CD1c-positive myeloid dendritic cell (primary cell): ENCODE measurements around the gene PTRHD1.

Source experiments
- DNase-seq: peaks from one replicate; pipeline ENCODE4 v3.0.0-alpha.2; 2016; ENCODE audit errors: extremely low spot score

The PTRHD1 gene

DNA sequence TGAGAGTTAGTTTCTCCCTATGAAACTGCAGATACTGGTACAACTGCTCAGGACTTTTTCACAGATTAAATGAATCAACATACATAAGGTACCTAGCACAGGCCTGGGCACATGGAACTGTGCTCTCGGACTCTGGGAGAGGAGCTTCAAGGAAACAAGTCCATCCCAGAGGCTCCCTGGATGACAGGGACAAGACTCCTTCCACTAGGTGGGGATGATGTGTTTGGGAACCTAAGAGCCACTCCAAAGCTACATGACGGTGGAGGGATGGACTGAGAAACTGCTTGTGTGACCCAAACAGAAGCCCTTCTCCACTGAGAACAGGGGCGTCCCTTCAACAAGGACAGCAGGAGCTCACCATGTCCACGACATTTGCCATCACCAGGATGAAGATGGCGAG is 37.2 kb upstream of the PTRHD1 start:
- no peak for DNase-seq

DNA sequence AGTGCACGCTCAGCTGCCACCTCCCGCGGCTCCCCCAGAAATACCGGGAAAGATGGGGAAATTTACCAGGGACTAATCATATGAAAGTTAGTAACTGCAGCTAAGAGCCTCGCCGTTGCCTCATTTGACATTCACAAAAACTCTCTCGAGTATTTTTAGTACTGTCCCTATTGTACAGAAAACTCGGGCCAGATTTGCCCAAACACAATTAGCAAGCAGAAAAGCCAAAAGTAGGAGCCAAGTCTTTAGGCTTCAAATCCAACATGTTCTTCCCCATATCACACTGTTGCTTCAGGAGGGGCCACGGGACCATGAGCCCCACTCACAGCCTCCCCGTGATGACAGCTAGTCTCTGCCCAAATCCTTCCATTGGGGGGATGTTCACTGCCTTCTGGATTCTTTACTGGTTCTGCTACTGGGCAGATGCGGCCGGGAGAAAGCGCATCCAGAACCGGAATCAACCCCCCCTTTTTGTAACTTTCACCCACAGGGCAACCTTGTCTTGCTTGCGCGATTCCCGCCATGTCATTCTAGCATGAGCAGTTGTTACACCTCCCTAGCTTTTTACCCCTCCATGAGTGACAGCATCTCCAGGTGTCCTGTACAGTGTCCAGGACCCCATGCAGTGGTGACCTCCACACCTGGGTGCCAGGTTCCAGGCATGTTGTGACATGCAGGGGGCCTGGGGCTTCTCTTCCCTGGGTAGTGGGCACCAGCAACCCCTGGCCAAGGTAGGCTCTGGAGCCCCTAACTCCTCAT is 35.2 kb upstream of the PTRHD1 start:
- DNase-seq = no peak

DNA sequence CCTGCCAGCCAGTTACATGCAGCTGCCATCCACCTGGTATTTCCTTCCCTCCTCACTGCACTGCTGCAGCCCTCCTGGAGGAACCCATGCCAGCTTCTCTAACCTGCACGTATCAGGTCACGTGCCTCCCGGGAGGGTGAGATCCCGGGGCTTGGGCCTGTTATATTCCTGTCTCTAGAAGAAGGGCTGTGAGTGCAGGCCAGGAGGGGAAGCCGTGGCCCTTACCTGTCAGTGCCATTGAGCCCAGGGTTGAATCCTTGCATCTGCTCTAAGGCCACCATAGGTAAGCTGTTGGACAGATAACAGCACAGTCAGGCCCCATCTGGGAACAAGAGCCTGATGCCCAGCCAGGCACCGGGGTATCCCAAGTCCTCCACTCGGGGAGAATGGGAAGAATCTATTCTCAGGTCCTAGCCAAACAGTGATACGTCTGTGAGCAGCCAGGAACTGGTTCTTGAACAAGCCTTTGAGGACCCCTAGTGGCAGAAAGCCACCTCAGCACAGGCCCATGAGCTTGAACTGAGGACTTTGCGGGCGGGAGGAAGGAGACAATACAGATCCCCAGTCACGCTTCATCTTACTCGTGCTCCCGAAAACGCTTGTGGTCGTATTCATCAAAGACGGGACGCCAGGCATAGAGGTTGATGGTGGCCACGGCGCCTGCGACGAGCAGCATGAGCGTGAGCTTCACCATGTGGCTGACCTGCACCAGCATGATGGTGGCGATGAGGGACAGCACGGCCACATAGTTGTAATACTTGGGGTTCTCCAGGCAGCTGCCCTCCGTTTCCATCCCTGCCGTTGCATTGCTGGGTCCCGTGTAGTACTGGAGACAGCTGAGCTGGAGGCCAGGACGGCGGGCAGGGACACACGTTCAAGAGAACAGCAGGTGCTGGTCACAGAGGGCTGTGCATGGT is 34.4 kb upstream of the PTRHD1 start:
- peak; percentile 76 for DNase-seq

DNA sequence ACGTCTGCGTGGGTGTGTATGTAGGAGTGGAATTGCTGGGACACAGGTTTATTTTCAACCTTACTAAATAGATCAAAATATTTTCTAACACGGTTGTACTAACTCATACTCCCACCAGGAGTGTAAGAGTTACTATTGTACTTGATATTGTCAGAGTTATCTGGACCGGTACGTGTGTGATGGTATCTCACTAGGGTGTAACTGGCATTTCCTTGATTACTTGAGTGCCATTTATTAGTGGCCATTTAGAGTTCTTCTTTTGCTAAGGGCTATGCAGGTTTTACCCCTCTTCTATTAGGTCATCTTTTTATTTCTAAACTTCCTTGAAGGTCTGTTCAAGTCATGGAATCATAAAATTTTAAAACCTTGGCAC is 33.6 kb upstream of the PTRHD1 start:
- DNase-seq = no peak

DNA sequence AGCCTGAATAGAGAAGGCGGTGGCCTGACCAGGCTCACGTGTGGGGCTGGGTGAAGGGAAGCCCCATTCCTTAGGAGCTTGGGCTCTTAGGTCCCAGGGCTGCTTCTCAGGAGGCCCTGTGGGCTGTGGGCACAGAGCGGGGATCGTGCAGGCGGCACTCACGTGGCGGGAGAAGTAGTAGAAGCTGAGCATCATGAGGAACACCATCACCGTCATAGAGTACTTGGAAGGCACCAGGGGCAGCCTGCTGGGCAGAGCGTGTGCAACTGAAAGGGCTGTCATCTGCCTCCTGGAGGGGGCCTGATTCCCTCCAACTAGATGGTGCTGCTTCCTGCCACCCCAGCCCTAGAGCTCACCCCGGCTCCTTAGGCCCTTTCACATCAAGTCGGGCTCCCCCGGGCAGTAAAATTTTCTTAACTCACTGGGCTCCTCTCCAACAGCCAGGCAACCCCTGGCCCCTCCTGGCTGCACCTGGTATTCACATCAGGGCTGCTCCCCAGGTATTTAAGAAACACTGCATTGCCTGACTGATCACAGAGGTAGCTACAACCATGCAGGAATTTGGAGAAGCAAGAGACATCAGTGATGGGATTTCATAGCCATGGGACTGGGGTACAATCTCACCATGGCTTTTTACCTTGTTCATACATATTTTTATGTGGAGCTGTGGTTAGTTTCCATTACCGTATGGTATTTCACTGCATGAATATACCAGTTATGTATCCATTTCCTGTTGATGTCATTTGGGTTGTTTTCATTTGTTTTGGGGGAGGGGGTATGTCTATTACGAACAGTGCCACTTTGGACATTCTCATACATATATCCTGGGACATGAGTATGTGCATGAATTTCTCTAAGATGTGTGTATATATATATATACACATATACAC is 32.9 kb upstream of the PTRHD1 start:
- no peak for DNase-seq

DNA sequence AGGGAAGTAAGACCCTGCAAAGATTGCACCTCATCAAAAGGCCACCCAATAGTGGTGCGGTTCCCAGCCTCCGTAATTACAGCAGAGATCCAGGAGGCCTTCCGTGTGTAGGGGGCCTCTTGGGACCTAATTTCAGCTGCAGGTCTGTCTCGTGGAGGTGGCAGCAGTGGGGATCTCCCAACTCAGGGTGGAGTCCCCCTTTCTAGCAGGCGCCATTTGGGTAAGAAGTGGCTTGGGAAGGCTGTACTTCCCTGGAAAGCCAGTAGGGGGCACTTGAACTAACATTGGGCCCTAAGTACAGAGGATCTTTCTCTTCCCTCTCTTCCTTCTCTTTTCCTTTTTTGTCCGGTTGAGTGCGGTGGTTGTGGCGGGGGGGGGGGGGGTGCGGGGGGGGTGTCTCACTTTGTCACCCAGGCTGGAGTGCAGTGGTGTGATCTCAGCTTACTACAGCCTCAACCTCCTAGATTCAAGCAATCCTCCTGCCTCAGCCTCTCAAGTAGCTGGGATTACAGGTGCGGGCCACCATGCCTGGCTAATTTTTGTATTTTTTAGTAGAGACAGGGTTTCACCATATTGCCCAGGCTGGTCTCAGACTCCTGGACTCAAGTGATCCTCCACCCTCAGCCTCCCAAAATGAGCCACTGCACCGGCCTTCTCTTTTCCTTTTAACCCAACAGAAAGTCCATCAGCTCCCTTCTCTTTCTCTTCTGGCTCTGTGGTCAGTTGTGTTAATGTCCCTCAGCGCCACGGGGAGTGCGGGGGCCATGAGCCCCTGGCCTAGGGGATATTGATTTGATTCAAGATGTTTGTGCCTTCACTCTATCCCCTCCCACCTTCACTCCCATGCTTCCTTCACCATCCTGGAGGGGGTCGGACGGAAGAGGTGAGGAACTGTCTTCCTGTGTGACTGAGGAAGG is 32.0 kb upstream of the PTRHD1 start:
- peak; percentile 19 for DNase-seq

DNA sequence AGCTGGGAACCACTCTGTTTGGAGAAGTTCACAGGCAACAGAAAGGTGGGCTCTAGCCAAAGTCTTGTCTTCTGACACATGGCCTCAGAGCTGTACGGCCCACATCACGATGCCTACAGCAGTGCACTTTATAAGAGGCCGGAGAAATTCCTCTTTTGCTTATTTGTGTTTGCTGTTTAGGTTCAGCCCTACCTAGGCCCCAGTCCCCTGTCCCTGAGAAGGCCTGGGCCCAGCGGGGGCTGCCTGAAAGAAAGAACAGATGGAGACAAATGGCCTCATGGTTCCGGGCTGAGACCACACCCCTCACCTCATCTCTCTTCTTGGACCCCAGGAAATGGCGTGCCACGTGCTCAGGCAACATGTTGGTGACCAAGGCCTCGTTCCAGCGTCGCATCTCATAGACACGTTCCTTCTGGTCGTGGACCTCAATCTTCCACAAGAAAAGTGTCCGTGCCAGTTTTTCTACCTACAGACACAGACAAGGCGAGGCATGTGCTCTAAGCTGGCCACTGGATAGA is 30.9 kb upstream of the PTRHD1 start:
- no peak for DNase-seq

DNA sequence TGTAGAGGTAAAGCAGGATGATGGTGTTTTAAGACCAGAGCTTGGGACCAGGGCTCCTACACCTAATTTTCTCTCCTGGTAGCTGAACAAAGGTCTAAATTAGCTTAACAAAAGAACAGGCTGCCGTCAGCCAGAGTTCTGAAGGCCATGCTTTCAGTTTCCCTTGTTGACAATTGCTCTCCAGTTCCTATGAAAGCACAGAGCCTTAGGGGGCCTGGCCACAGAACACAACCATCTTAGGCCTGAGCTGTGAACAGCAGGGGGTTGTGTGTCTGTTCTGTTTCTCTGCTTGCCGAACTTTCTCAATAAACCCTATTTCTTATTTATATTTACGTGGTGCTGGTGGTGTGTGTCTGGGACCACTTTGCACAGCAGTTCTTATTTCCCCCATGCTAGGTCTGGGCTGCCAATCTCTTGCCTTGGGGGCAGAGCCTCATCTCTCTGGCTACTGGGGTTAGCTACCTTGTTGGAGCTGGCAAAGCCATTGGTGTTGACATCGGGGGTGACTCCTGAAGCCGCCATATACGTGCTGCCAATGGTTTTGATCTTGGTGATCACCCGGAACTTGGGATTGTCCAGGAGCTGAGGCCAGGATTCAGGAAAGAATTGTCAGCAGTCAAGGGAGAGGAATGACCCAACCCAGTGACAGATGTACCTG is 29.0 kb upstream of the PTRHD1 start:
- DNase-seq = no peak

DNA sequence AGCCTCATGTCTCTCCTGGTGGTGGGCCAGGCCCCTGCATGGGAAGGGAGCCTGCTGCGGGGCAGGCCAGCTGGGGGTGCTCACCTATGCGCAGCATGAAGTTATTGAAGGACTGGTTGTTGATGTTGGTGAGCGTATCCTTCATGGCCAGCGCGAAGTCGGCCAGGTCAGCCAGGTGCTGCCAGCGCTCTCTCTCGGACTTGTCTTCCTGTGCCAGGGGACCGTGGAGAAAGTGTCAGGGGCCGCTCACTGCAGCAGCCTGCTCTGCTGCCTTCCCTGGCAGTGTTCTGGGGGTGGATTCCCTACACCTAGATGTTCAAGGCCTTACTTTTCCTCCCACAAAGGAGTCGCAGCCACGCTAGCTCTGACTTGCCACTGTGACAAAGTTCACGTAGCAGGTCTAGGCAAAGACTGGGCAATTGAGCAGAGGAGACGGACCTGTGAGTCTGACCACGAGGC is 28.3 kb upstream of the PTRHD1 start:
- DNase-seq = no peak

DNA sequence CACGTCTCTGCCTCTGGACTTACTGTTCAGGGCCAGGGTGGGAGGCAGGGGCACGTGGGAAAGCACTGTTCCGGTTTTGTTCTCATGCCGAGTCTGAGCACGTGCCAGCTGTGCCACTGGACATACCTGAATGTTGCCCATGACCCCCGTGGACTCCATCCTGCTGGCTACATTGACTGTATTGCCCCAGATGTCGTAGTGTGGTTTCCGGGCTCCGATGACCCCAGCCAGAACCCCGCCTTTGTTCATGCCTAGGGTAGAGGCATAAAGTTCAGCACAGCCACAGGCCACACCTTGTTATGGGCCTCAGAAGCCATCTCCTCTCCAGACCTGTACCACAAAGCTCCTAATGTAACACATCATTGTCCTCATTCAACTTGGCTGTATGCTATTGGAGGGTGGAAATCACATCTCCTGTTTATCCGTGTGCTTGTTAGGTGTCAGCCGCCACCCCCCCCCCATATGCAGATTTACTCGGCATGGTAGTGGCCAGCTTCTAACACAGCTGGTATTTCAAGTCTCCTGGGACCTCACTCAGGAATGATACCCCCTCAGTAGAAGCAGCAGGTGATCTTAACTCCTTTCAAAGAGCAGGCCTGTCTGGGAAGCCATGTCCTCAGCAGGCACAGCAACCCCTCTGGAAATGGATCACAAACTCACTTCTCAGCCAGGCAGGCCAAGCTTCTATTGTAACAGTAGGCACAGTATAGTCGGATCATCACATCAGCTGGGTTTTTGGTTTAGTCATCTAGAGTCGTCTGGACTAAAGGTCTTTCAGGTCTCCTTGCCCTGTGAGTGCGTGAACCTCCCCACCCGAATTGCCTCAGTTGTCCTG is 27.6 kb upstream of the PTRHD1 start:
- no peak for DNase-seq

DNA sequence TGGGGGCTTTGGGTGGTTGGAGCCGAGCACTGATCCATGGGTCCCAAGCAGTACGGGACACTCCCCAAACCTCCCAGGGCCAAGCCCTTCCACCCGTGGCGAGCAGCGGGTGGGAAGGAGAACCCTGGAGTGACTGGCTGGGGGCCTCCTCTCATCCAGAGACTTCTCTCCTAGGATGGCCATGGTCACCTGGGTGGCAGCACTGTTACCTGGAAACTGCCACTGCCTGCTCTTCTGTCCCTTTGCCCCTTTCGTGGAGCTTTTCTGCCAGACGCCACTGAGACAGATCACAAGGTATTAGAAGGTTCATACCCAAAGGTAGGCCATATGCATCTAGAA is 27.0 kb upstream of the PTRHD1 start:
- no peak for DNase-seq

DNA sequence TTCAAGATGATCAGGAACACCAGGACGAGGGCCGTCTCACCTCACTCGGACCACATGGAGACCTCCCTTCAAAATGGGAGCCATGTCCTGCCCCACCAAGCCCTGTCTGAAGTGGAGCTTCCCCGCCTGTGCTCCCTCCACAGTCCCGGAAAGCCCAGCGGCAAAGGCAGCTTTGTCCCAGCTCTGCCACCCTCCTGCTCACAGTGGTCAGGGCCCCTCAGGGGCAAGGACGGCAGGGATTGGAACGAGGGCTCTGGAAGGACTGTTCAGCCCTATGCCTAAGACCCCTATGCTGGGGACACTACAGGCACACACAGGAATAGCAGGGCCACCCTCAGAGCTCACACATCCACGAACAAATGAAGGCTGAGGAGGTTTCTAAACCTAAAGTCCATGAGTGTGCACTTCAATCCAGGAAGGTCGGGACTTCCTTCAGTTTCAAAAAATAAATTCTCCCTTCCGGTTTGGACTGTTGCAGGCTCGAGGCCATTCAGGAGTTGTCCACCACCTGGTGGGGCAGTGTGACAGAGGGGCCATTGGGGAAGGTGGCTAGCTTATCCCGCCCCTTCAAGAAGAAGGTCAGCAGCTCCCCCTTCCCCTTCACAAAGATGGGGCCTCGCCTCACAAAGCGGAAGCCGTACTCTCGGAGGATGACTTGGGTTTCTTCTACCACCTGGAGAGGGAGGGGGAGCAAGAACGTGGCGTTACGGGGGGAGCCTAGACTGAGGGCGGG is 26.4 kb upstream of the PTRHD1 start:
- DNase-seq = no peak

DNA sequence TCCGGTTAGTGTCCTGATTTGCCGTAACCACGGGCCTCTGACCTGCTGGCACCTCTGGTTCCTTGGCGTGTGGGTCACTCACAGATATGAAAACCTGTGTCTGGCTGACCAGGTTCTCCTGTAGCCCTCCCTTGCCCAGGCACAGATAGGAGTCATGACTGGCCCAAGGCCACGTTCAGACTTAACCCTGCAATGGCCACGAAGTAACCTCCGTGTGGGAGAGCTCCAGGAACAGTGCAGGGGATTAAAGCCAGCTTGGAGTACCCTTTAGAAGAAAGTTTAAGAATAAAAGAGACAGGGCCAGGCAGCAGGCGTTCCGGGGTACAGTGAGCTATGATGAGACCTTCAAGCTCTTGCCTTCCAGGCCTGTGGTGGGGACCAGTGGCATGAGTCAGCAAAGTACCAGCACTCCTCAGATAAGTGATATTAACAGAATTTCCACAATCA is 25.6 kb upstream of the PTRHD1 start:
- DNase-seq = no peak

DNA sequence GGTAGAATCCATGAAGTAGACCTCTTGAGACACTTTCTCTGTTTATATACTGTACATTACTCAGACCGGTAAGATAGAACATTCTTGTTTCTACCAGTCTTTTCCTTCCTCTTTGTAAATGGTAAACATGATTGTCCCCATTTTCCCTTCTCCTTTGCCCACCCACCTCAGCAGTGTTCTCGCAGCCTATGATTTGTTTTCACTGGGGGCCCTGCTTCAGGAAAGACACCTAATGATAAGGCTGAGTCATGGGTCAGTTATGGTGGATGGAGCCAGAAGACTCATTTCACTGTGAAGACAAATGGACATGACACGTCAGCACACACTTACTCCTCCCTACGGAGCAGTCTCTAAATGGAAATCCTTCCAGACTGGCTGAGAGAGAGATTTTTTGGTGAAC is 23.7 kb upstream of the PTRHD1 start:
- no peak for DNase-seq

DNA sequence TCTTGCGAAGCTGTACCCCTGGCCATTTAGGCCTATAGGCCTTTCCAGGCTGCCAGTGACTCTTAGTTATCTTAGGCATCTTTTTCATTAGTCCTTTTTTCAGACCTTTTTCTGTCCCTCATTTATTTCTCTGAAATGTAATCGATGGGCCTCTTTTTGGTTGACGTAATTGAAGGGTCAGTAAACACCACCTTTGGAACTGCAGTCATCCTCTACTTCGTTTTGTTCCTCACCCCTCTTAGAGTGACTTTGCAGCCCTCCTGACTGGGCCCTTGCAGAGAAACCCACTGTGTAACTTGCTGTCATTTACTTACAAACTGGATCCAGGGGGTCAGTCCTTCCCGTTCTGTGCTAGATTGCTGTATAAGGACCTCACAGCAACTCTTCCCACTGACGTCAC is 23.2 kb upstream of the PTRHD1 start:
- DNase-seq = no peak

DNA sequence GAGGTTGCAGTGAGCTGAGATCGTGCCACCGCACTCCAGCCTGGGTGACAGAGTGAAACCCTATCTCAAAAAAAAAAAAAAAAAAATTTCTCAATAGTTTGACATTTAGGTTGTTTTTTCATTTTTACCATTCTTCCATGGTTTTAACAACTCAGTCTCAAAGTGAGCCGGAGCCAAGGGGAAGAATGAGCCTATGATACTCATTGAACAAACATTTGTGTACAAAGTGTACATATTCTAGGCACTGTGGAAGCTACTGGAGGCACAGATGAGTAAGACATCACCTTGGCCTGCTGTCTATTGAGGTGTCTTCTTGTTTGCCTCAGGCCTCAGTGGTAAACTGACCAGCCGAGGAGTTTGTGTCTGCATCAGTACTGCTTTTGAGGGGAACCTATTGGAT is 22.0 kb upstream of the PTRHD1 start:
- DNase-seq = no peak

DNA sequence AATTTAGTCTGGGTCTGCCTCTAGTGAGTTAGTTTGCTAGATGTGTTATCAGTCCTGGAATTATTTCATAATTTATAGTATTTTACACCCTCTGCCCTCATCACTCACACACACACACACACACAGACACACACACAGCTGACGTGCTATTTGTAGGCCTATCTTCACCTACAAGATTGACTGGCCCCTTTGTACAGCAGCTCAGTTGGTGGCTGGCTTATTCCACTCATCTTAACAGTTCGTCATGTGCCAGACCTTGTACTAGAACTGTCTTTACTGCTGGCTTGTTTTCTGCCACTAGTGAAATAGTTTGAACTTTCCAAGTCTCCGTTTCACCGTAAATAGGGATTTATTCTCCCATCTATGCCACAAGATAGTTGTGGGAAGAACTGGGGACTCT is 21.3 kb upstream of the PTRHD1 start:
- DNase-seq = no peak

DNA sequence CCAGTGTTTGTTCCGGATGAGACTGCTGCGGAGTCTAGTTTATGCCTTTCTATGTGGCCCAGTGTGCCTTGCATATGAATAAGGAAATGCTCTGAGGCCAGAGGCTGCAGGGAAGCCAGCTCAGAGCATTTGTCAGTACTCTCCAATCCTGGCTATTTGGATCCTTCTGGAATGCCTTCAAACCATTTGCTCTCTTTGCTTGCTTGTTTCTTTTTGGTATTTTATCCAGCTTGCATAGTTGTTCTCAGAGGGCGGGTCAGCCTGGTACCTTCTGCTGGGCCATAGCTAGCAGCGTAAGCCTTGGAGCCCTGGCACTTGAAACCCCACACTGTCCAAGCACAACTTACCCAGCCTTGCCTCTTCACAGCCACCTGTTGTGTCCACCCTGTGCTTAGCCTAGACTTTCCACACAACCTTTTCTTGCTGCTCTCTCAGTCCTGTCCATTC is 20.5 kb upstream of the PTRHD1 start:
- no peak for DNase-seq
